HEK293 (cell line): Measurements from ENCODE around the gene GINS2.

Experiments used
- ATF2 ChIP-seq: fragments of 450-650 bp; formaldehyde crosslinking; IDR thresholded peaks from 2 replicates; pipeline ENCODE4 v1.5.1; 2016; ENCODE audit warnings: missing biosample characterization, missing genetic modification characterization, low read depth
- CTCF ChIP-seq: fragments of 450-650 bp; formaldehyde crosslinking; IDR thresholded peaks from 2 replicates; pipeline ENCODE4 v1.5.1; 2016; ENCODE audit warnings: missing biosample characterization, missing genetic modification characterization
- KLF1 ChIP-seq: fragments of 450-650 bp; formaldehyde crosslinking; IDR thresholded peaks from 2 replicates; pipeline ENCODE4 v1.5.1; 2016; ENCODE audit warnings: missing biosample characterization, missing genetic modification characterization
- REPIN1 ChIP-seq: fragments of 450-650 bp; formaldehyde crosslinking; IDR thresholded peaks from 2 replicates; pipeline ENCODE4 v1.5.1; 2017; ENCODE audit warnings: missing biosample characterization, missing genetic modification characterization, low read depth
- ZBTB11 ChIP-seq: fragments of 450-650 bp; formaldehyde crosslinking; conservative IDR thresholded peaks from 2 replicates; pipeline ENCODE4 v1.5.1; 2016; ENCODE audit warnings: low read depth, missing biosample characterization, missing genetic modification characterization
- ZNF121 ChIP-seq: fragments of 450-650 bp; formaldehyde crosslinking; IDR thresholded peaks from 2 replicates; pipeline ENCODE4 v1.5.1; 2016; ENCODE audit warnings: missing biosample characterization, missing genetic modification characterization
- ZNF24 ChIP-seq: fragments of 450-650 bp; formaldehyde crosslinking; IDR thresholded peaks from 2 replicates; pipeline ENCODE4 v1.5.1; 2016; ENCODE audit warnings: missing biosample characterization, missing genetic modification characterization
- ZNF324 ChIP-seq: fragments of 450-650 bp; formaldehyde crosslinking; IDR thresholded peaks from 2 replicates; pipeline ENCODE4 v1.5.1; 2016; ENCODE audit warnings: missing biosample characterization, missing genetic modification characterization
- ZNF558 ChIP-seq: fragments of 450-650 bp; formaldehyde crosslinking; IDR thresholded peaks from 2 replicates; pipeline ENCODE4 v1.5.1; 2016; ENCODE audit warnings: missing biosample characterization, missing genetic modification characterization
- ZNF629 ChIP-seq: fragments of 450-650 bp; formaldehyde crosslinking; IDR thresholded peaks from 2 replicates; pipeline ENCODE4 v1.5.1; 2017; ENCODE audit warnings: missing biosample characterization, missing genetic modification characterization
- ZNF707 ChIP-seq: fragments of 450-650 bp; formaldehyde crosslinking; IDR thresholded peaks from 2 replicates; pipeline ENCODE4 v1.5.1; 2016; ENCODE audit warnings: missing biosample characterization, missing genetic modification characterization

GRCh38 chr16:85631802-85632393 is 56.9 kb downstream of the GINS2 start:
- TF ChIP-seq ZBTB11 (tag by site-specific recombination) (no peak), REPIN1 (tag by site-specific recombination) (no peak), ZNF324 (tag by site-specific recombination) (no peak), ATF2 (tag by site-specific recombination) (no peak), ZNF24 (tag by site-specific recombination) (no peak), KLF1 (no peak), ZNF558 (no peak), ZNF629 (tag by site-specific recombination) (no peak), CTCF (tag by site-specific recombination) (no peak), ZNF121 (no peak), ZNF707 (no peak)
